Measurements from ENCODE around the gene CGNL1.

The CGNL1 gene

GRCh38 chr15:57526615-57527014, 150.3 kb downstream of the CGNL1 start:
- no peak overlapping the region for H3K4me3 ChIP-seq (ENCODE audit: low read depth, low read length)
- TF ChIP-seq CTCF (IDR thresholded peaks at IDR 0.05; ENCODE audit: control insufficient read depth, extremely low read depth, insufficient read depth), result no peak
- no peak for DNase-seq (ENCODE audit: low read depth)

- no peak overlapping the region for H3K4me3 ChIP-seq (ENCODE audit: low read depth, low read length)
- peak; percentile 90 for DNase-seq (ENCODE audit: low read depth)
- TF ChIP-seq CTCF (IDR thresholded peaks at IDR 0.05; ENCODE audit: control insufficient read depth, extremely low read depth, insufficient read depth), result peak; percentile 72
Observed at GRCh38 chr15:57527382-57528091, 151.2 kb downstream of the CGNL1 start.

- peak overlapping the region; percentile 8; the same call in 1 of the 2 replicates for H3K4me3 ChIP-seq (ENCODE audit: low read depth, low read length)
- peak; percentile 23; the same call in 1 of the 2 replicates for TF ChIP-seq CTCF (IDR thresholded peaks at IDR 0.05; ENCODE audit: control insufficient read depth, extremely low read depth, insufficient read depth)
- peak; percentile 85 for DNase-seq (ENCODE audit: low read depth)
Observed at GRCh38 chr15:57528940-57529565, 152.7 kb downstream of the CGNL1 start.

- no peak for TF ChIP-seq CTCF (IDR thresholded peaks at IDR 0.05; ENCODE audit: control insufficient read depth, extremely low read depth, insufficient read depth)
- DNase-seq (ENCODE audit: low read depth), result peak; percentile 81
Observed at GRCh38 chr15:57529748-57530147, 153.4 kb downstream of the CGNL1 start.

GRCh38 chr15:57532731-57533447, 156.6 kb downstream of the CGNL1 start:
- no peak overlapping the region for H3K4me3 ChIP-seq (ENCODE audit: low read depth, low read length)
- no peak for DNase-seq (ENCODE audit: low read depth)
- TF ChIP-seq CTCF (IDR thresholded peaks at IDR 0.05; ENCODE audit: control insufficient read depth, extremely low read depth, insufficient read depth), result no peak

More at GRCh38 chr15:57529748-57530147, 153.4 kb downstream of the CGNL1 start:
- H3K4me3 ChIP-seq (ENCODE audit: low read depth, low read length), result peak overlapping the region; percentile 8; the same call in 1 of the 2 replicates

- TF ChIP-seq CTCF (IDR thresholded peaks at IDR 0.05; ENCODE audit: control insufficient read depth, extremely low read depth, insufficient read depth), result no peak
- no peak overlapping the region for H3K4me3 ChIP-seq (ENCODE audit: low read depth, low read length)
- no peak for DNase-seq (ENCODE audit: low read depth)
Observed at GRCh38 chr15:57533448-57533799, 157.1 kb downstream of the CGNL1 start.
